Trophoblast cell (in vitro differentiated cells and primary cell): ENCODE measurements around the gene LIF.

Experiments
- DNase-seq, 2 donors: peaks; one replicate each; pipeline ENCODE4 v3.0.0-alpha.2; 2016
- H2AFZ ChIP-seq: 2 replicates; pipeline ENCODE4 v1.6.1; 2013; ENCODE audit warnings: low read length, moderate library complexity, mild to moderate bottlenecking; ENCODE audit not compliant: insufficient read depth, poor library complexity
- H2AK5ac ChIP-seq: 2 replicates; pipeline ENCODE4 v1.6.1; 2013; ENCODE audit warnings: mild to moderate bottlenecking, low read length
- H2BK120ac ChIP-seq: 2 replicates; pipeline ENCODE4 v1.6.1; 2013; ENCODE audit warnings: low read length, mild to moderate bottlenecking, moderate library complexity; ENCODE audit not compliant: insufficient read depth, poor library complexity
- H2BK12ac ChIP-seq: 2 replicates; pipeline ENCODE4 v1.6.1; 2013; ENCODE audit warnings: mild to moderate bottlenecking, low read length, moderate library complexity
- H2BK5ac ChIP-seq: 2 replicates; pipeline ENCODE4 v1.6.1; 2013; ENCODE audit warnings: low read length, low read depth, moderate library complexity, mild to moderate bottlenecking; ENCODE audit not compliant: poor library complexity
- H3K14ac ChIP-seq: 2 replicates; pipeline ENCODE4 v1.6.1; 2013; ENCODE audit warnings: mild to moderate bottlenecking, low read length
- H3K18ac ChIP-seq: 2 replicates; pipeline ENCODE4 v1.6.1; 2013; ENCODE audit warnings: mild to moderate bottlenecking, low read length
- H3K23ac ChIP-seq: 2 replicates; pipeline ENCODE4 v1.6.1; 2013; ENCODE audit warnings: low read length
- H3K27ac ChIP-seq: 2 replicates; pipeline ENCODE4 v1.5.1; 2013; ENCODE audit warnings: low read depth, mild to moderate bottlenecking, inconsistent platforms, low read length, moderate library complexity
- H3K27me3 ChIP-seq: 2 replicates; pipeline ENCODE4 v1.6.1; 2013; ENCODE audit warnings: inconsistent platforms, mild to moderate bottlenecking, low read length, moderate library complexity; ENCODE audit not compliant: insufficient read depth
- H3K36me3 ChIP-seq, 2 experiments: 1 replicate in 1 of 2; 2 replicates in 1 of 2; pipeline ENCODE4 v1.6.1; 2013; ENCODE audit warnings: low read length in 2 of 2, mild to moderate bottlenecking in 2 of 2, moderate library complexity in 1 of 2; ENCODE audit not compliant: insufficient read depth in 2 of 2, control insufficient read depth in 1 of 2
- H3K4ac ChIP-seq: 2 replicates; pipeline ENCODE4 v1.6.1; 2013; ENCODE audit warnings: low read depth, mild to moderate bottlenecking, low read length, moderate library complexity
- H3K4me1 ChIP-seq, 2 experiments: 1 replicate in 1 of 2; 2 replicates in 1 of 2; pipeline ENCODE4 v1.6.1; 2013; ENCODE audit warnings: low read length in 2 of 2, mild to moderate bottlenecking in 2 of 2, moderate library complexity in 1 of 2; ENCODE audit not compliant: insufficient read depth in 2 of 2, control insufficient read depth in 1 of 2
- H3K4me2 ChIP-seq: 2 replicates; pipeline ENCODE4 v1.6.1; 2013; ENCODE audit warnings: inconsistent platforms, mild to moderate bottlenecking, low read length, moderate library complexity
- H3K4me3 ChIP-seq: 2 replicates; pipeline ENCODE4 v1.5.1; 2013; ENCODE audit warnings: mild to moderate bottlenecking, low read depth, low read length, inconsistent platforms
- H3K79me1 ChIP-seq: one replicate; pipeline ENCODE4 v1.6.1; 2013; ENCODE audit warnings: low read length
- H3K79me2 ChIP-seq: 2 replicates; pipeline ENCODE4 v1.6.1; 2013; ENCODE audit warnings: low read length, mild to moderate bottlenecking; ENCODE audit not compliant: control insufficient read depth, insufficient read depth, poor library complexity
- H3K9ac ChIP-seq: 2 replicates; pipeline ENCODE4 v1.6.1; 2013; ENCODE audit warnings: mild to moderate bottlenecking, low read length
- H3K9me3 ChIP-seq: 2 replicates; pipeline ENCODE4 v1.6.1; 2013; ENCODE audit warnings: low read depth, mild to moderate bottlenecking, control low read depth, inconsistent platforms, low read length; ENCODE audit not compliant: insufficient read depth
- H4K12ac ChIP-seq: 2 replicates; pipeline ENCODE4 v1.6.1; 2013; ENCODE audit warnings: low read depth, mild to moderate bottlenecking, low read length, moderate library complexity
- H4K8ac ChIP-seq: 2 replicates; pipeline ENCODE4 v1.6.1; 2013; ENCODE audit warnings: low read depth, mild to moderate bottlenecking, low read length, moderate library complexity
- H4K91ac ChIP-seq: one replicate; pipeline ENCODE4 v1.6.1; 2013; ENCODE audit warnings: low read depth, mild to moderate bottlenecking, low read length, moderate library complexity
- WGBS: extraction: QIAGEN DNeasy Blood & Tissue Kit; methylation state at CpG from one replicate; pipeline ENCODE4 v1.1.7; 2013; ENCODE audit warnings: missing lambda C conversion rate; ENCODE audit not compliant: insufficient read length, insufficient coverage; ENCODE audit errors: extremely low coverage; 5-methylcytosine and 5-hydroxymethylcytosine counted together

LIF gene

DNA sequence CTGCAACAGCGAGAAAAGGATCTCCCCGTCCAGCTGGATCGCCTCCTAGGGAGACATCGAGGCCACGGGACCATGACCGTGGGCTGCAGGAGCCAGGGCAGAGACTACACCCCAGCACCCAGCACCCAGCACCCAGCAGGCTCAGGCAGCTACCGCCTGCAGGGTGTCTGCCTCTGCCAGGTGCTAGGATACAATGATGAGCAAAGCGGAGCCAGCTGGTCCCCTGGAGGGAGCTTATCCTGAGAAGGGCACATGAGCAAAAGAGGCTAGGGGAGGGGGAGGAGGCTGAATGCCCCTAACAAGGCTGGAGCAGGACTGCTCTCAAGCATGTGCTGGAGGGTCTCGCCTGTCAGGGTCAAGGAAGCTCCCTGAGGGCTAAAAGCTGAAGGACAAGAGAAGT is 47.5 kb upstream of the LIF start:
- H4K12ac ChIP-seq = peak overlapping the region; percentile 9
- H3K79me2 ChIP-seq = peaks cover 6% of the 10 kb centered on the region
- WGBS = no CpG with 5 or more reads among the region's 9 CpGs
- no peak overlapping the region for H4K91ac ChIP-seq
- no peak overlapping the region for H3K23ac ChIP-seq
- no peak overlapping the region for H2BK12ac ChIP-seq
- H3K27ac ChIP-seq = no peak overlapping the region
- no peak overlapping the region for H3K4me2 ChIP-seq
- H3K27me3 ChIP-seq = no peaks in the 10 kb centered on the region
- no peak overlapping the region for H3K18ac ChIP-seq
- no peak overlapping the region for H2AFZ ChIP-seq
- peaks cover 14% of the 10 kb centered on the region for H3K79me1 ChIP-seq
- H2BK5ac ChIP-seq = no peak overlapping the region
- no peak overlapping the region for H4K8ac ChIP-seq
- no peak overlapping the region for H3K4me3 ChIP-seq
- H2AK5ac ChIP-seq = no peak overlapping the region
- H3K9ac ChIP-seq = no peak overlapping the region
- no peak overlapping the region for H3K14ac ChIP-seq
- H2BK120ac ChIP-seq = no peak overlapping the region
- H3K4me1 ChIP-seq = peaks cover 35 to 41% of the 10 kb centered on the region in 2 experiments
- H3K4ac ChIP-seq = no peak overlapping the region
- no peak for DNase-seq
- H3K9me3 ChIP-seq = no peaks in the 10 kb centered on the region
- peaks cover 73 to 74% of the 10 kb centered on the region in 2 experiments for H3K36me3 ChIP-seq

DNA sequence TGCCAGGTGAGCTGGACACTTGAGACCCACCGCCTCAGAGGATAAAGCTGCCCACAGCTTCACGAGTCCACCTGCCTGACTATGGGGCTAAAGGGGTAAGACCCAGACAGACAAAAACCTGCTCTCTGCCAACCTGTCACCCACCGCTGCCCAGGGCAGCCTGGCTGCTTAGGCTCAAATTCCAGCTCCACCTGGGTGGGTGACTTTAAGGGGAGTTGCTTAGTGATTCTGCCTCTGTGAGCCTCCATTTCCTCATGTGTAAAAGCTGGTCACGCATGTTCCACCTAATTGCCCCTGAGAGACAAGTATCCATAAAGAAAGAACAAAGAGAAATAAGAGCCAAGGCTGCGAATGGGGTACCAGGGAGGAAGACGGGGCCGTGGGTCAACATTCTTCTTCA is 46.5 kb upstream of the LIF start:
- Histone ChIP-seq H2AFZ (no peak overlapping the region), H3K9me3 (no peaks in the 10 kb centered on the region), H3K4ac (no peak overlapping the region), H4K91ac (no peak overlapping the region), H2BK5ac (no peak overlapping the region), H3K27me3 (no peaks in the 10 kb centered on the region), H3K9ac (no peak overlapping the region), H3K79me2 (peaks cover 6% of the 10 kb centered on the region), H3K23ac (no peak overlapping the region), H2AK5ac (no peak overlapping the region), H2BK12ac (no peak overlapping the region), H3K4me2 (no peak overlapping the region), H4K8ac (no peak overlapping the region), H2BK120ac (no peak overlapping the region), H4K12ac (no peak overlapping the region), H3K36me3 (peaks cover 65 to 68% of the 10 kb centered on the region in 2 experiments), H3K14ac (no peak overlapping the region), H3K27ac (no peak overlapping the region), H3K18ac (no peak overlapping the region), H3K4me1 (peaks cover 31 to 40% of the 10 kb centered on the region in 2 experiments), H3K79me1 (peaks cover 17% of the 10 kb centered on the region), H3K4me3 (no peak overlapping the region)
- no CpG with 5 or more reads among the region's 7 CpGs for WGBS
- DNase-seq = no peak

DNA sequence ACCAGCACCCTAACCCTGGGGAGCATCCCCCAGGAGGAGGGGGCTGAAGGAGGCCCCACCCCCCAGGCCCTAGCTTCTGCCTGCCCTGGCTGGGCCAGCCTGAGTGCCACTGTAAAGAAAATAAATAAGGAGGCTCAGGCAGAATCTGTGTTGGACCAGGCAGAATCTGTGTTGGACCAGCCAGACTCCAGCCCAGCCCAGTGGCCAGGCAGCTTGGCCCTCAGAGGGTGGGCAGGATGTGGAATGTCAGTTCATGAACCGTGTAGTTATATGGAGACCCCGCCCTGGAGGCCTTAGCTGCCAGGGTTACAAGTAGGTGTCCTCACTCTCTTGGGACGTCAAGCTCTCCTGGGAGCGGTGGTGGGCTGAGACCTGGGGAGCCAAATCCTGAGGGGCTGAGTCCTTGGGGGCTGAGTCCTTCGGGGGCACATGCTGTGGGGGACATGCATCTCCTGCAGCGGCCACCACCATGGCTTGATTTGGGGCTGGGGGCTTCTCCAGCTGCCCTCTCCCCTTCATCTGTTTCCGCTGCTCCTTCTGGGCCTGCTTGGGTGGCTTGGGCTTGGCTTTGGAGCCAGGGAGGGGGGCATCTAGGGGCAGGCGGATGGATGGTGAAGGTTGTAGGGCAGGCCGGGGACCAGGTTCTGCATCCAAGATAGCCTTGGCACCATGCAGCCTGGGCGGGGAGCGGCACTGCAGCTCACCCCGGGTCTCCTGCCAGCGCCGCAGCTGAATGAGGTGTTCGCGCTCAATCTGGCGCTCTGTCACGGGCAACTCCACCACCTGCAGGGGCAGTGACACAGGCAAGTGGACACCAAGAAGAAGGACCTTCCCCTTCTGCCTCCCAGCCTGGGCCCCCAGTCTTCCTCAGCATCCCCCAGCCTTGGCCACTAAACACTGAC is 45.8 kb upstream of the LIF start:
- Histone ChIP-seq H2BK5ac (no peak overlapping the region), H3K14ac (no peak overlapping the region), H3K4me2 (no peak overlapping the region), H4K8ac (no peak overlapping the region), H2BK12ac (no peak overlapping the region), H3K79me2 (peaks cover 6% of the 10 kb centered on the region), H2AK5ac (no peak overlapping the region), H3K4ac (no peak overlapping the region), H3K4me3 (no peak overlapping the region), H4K91ac (no peak overlapping the region), H2AFZ (no peak overlapping the region), H2BK120ac (no peak overlapping the region), H3K79me1 (peaks cover 14% of the 10 kb centered on the region), H3K9ac (no peak overlapping the region), H3K36me3 (peaks cover 58 to 61% of the 10 kb centered on the region in 2 experiments), H3K23ac (no peak overlapping the region), H3K27ac (no peak overlapping the region), H3K27me3 (no peaks in the 10 kb centered on the region), H3K4me1 (peaks cover 24 to 33% of the 10 kb centered on the region in 2 experiments), H3K18ac (no peak overlapping the region), H3K9me3 (no peaks in the 10 kb centered on the region), H4K12ac (no peak overlapping the region)
- DNase-seq = no peak
- no CpG with 5 or more reads among the region's 18 CpGs for WGBS

DNA sequence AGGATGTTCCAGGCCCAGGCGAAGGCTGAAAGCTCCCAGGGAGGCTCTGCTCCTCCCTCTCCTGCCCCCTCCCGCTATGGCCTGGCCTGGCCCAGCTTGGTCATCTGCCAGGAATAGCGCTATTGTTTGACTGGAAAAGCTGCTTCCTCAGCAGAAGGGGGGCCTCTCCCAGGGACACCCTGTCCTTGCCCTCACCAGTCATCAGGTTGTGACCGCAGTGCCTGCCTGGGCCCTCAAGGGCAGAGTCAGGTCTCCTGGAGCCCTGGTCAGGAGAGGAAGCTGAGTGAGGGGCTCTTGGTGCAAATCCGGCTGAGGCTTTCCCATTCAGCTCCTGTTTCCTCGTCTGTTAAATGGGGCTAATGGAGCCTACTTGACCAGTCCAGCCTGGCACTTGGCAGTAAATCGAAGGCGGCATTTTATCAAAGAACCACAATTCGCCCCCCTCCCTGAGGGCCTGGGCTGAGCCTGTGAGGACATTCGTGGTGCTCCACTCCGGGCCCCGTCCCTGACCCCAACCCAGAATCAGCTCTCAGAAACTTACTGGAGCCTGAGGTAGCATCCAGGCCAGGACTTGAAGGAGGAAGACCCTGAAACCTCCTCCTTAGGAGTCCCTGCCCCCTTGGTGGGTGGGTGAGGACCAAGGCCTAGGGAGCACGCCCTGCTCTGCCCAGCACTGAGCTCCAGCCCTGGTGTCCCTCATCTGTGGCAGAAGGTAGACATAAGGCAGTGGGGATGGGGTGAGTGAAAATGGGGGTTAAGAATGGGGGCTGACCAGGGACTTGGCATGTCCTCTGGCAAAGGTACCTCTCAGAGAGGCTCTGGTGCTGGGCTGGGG is 44.7 kb upstream of the LIF start:
- no peaks in the 10 kb centered on the region for H3K9me3 ChIP-seq
- no peak overlapping the region for H4K8ac ChIP-seq
- no peak overlapping the region for H3K4ac ChIP-seq
- H3K23ac ChIP-seq = no peak overlapping the region
- H3K18ac ChIP-seq = no peak overlapping the region
- H4K91ac ChIP-seq = peak overlapping the region; percentile 1
- H3K4me2 ChIP-seq = no peak overlapping the region
- no peak overlapping the region for H2BK5ac ChIP-seq
- peak overlapping the region; percentile 37 for H3K27ac ChIP-seq
- peaks cover 24 to 27% of the 10 kb centered on the region in 2 experiments for H3K4me1 ChIP-seq
- no peak overlapping the region for H3K9ac ChIP-seq
- H2BK120ac ChIP-seq = no peak overlapping the region
- no peak overlapping the region for H2AFZ ChIP-seq
- H3K79me1 ChIP-seq = peaks cover 10% of the 10 kb centered on the region
- DNase-seq = peak; percentile 38 to 39
- H3K79me2 ChIP-seq = peaks cover 6% of the 10 kb centered on the region
- H3K27me3 ChIP-seq = no peaks in the 10 kb centered on the region
- H4K12ac ChIP-seq = peak overlapping the region; percentile 12
- no peak overlapping the region for H2BK12ac ChIP-seq
- WGBS = no CpG with 5 or more reads among the region's 13 CpGs
- peaks cover 55 to 58% of the 10 kb centered on the region in 2 experiments for H3K36me3 ChIP-seq
- no peak overlapping the region for H3K4me3 ChIP-seq
- H3K14ac ChIP-seq = no peak overlapping the region
- no peak overlapping the region for H2AK5ac ChIP-seq
